GM19452 (cell line): ENCODE measurements around the gene KRTAP4-4.
"Not testable (repeated sequence)": the region's sequence is repeated elsewhere in the genome, so short reads cannot be mapped to it uniquely, and the experiment has no call there.

ENCODE experiments used
- ATAC-seq: cut with Tn5 transposase; IDR thresholded peaks from one replicate; pipeline ENCODE4 v1.9.1; 2021; ENCODE audit not compliant: unreplicated experiment

KRTAP4-4 gene

GRCh38 chr17:41160648-41161047, at the start of gene KRTAP4-4:
Gene KRTAP4-4 (minus strand): TSS chr17:41160748. CDS start chr17:41160691, 57 bp downstream.
- ATAC-seq: no peak

GRCh38 chr17:41199421-41200078, 39.0 kb upstream of the KRTAP4-4 start:
- no peak for ATAC-seq

- no peak for ATAC-seq
Measured at GRCh38 chr17:41196068-41196467, 35.5 kb upstream of the KRTAP4-4 start.

GRCh38 chr17:41190328-41190727, 29.8 kb upstream of the KRTAP4-4 start:
- no peak for ATAC-seq

- not testable (repeated sequence) for ATAC-seq
Measured at GRCh38 chr17:41189837-41190318, 29.3 kb upstream of the KRTAP4-4 start, which contains the start of gene KRTAP9-1. Gene KRTAP9-1 (plus strand): TSS chr17:41189887. CDS start chr17:41189887, 0 bp downstream.

GRCh38 chr17:41186872-41187271, 26.3 kb upstream of the KRTAP4-4 start:
- no peak for ATAC-seq

GRCh38 chr17:41185001-41185400, 24.5 kb upstream of the KRTAP4-4 start:
- ATAC-seq: no peak

GRCh38 chr17:41184480-41184961, 24.0 kb upstream of the KRTAP4-4 start, which contains the start of gene KRTAP4-1:
Gene KRTAP4-1 (minus strand): TSS chr17:41184911. CDS start chr17:41184854, 57 bp downstream.
- ATAC-seq: no peak

- no peak for ATAC-seq
Measured at GRCh38 chr17:41178843-41179616, 18.5 kb upstream of the KRTAP4-4 start.

GRCh38 chr17:41178341-41178740, 17.8 kb upstream of the KRTAP4-4 start:
- ATAC-seq: no peak

GRCh38 chr17:41177727-41178271, 17.3 kb upstream of the KRTAP4-4 start, which contains the start of gene KRTAP4-2:
Gene KRTAP4-2 (minus strand): TSS chr17:41178221. CDS start chr17:41178164, 57 bp downstream.
- ATAC-seq: no peak

GRCh38 chr17:41176744-41177387, 16.3 kb upstream of the KRTAP4-4 start:
- no peak for ATAC-seq

GRCh38 chr17:41171886-41172285, 11.3 kb upstream of the KRTAP4-4 start:
- ATAC-seq: no peak

- no peak for ATAC-seq
Measured at GRCh38 chr17:41168121-41168520, 7.6 kb upstream of the KRTAP4-4 start, which contains the start of gene KRTAP4-3. Gene KRTAP4-3 (minus strand): TSS chr17:41168221. CDS start chr17:41168172, 49 bp downstream.

- ATAC-seq: no peak
Measured at GRCh38 chr17:41167561-41167960, 7.0 kb upstream of the KRTAP4-4 start.

GRCh38 chr17:41163828-41164227, 3.3 kb upstream of the KRTAP4-4 start:
- ATAC-seq: no peak

GRCh38 chr17:41160190-41160589, 358 bp downstream of the KRTAP4-4 start:
- not testable (repeated sequence) for ATAC-seq

GRCh38 chr17:41153856-41154255, 6.7 kb downstream of the KRTAP4-4 start:
- no peak for ATAC-seq

GRCh38 chr17:41151525-41151924, 9.0 kb downstream of the KRTAP4-4 start:
- ATAC-seq: no peak

- ATAC-seq: no peak
Measured at GRCh38 chr17:41150026-41150425, 10.5 kb downstream of the KRTAP4-4 start.

GRCh38 chr17:41149652-41149985, 10.9 kb downstream of the KRTAP4-4 start, which contains the start of gene KRTAP4-5:
Gene KRTAP4-5 (minus strand): TSS chr17:41149825. CDS start chr17:41149767, 58 bp downstream.
- ATAC-seq: no peak
